Measurements from ENCODE around the gene TBP.
"Not testable (repeated sequence)": the region's sequence is repeated elsewhere in the genome, so short reads cannot be mapped to it uniquely, and the experiment has no call there.

DNA sequence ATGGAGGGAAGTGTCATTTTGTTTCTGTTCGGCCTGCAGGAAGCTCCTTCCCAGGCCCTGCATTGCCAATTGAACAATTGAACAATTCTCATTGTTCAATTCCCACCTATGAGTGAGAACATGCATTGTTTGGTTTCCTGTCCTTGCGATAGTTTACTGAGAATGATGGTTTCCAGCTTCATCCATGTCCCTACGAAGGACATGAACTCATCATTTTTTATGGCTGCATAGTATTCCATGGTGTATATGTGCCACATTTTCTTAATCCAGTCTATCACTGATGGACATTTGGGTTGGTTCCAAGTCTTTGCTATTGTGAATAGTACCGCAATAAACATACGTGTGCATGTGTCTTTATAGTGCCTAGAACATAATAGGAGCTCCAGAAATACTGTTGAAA, 26.2 kb upstream of the TBP start:
- not testable (repeated sequence) for TF ChIP-seq POLR2A (IDR thresholded peaks at IDR 0.05; ENCODE audit: low read depth, low read length); POLR2AphosphoS5 (IDR thresholded peaks at IDR 0.05; ENCODE audit: low read depth, low read length); TAF1 (IDR thresholded peaks at IDR 0.05; ENCODE audit: borderline replicate concordance, low read depth, low read length)

Measured in GM12892 (cell line).